HG03378 (cell line): ENCODE data around the gene SHISA2.
"Not testable (repeated sequence)": the region's sequence is repeated elsewhere in the genome, so short reads cannot be mapped to it uniquely, and the experiment has no call there.

Experiments used
- ATAC-seq: cut with Tn5 transposase; IDR thresholded peaks from one replicate; pipeline ENCODE4 v1.9.1; 2021; ENCODE audit warnings: mild to moderate bottlenecking, moderate library complexity; ENCODE audit not compliant: unreplicated experiment

Gene SHISA2

GRCh38 chr13:26051657-26052311, at the start of gene SHISA2:
Gene SHISA2, minus strand, starts transcription at chr13:26052016. Its CDS starts 1,041 bp downstream, at chr13:26050975.
- ATAC-seq: no peak

GRCh38 chr13:26095846-26096610, 44.2 kb upstream of the SHISA2 start:
- ATAC-seq: no peak

- ATAC-seq: no peak
Measured at GRCh38 chr13:26095338-26095737, 43.5 kb upstream of the SHISA2 start.

GRCh38 chr13:26076821-26077220, 25.0 kb upstream of the SHISA2 start:
- not testable (repeated sequence) for ATAC-seq

GRCh38 chr13:26075498-26075897, 23.7 kb upstream of the SHISA2 start:
- no peak for ATAC-seq

- ATAC-seq: no peak
Measured at GRCh38 chr13:26074706-26075105, 22.9 kb upstream of the SHISA2 start.

- not testable (repeated sequence) for ATAC-seq
Measured at GRCh38 chr13:26072335-26072734, 20.5 kb upstream of the SHISA2 start.

GRCh38 chr13:26071691-26072090, 19.9 kb upstream of the SHISA2 start:
- ATAC-seq: no peak

- not testable (repeated sequence) for ATAC-seq
Measured at GRCh38 chr13:26069642-26070041, 17.8 kb upstream of the SHISA2 start.

- ATAC-seq: not testable (repeated sequence)
Measured at GRCh38 chr13:26068372-26068771, 16.6 kb upstream of the SHISA2 start.

- ATAC-seq: no peak
Measured at GRCh38 chr13:26067601-26068000, 15.8 kb upstream of the SHISA2 start.

- not testable (repeated sequence) for ATAC-seq
Measured at GRCh38 chr13:26066492-26066891, 14.7 kb upstream of the SHISA2 start.

GRCh38 chr13:26062853-26063444, 11.1 kb upstream of the SHISA2 start:
- no peak for ATAC-seq

- ATAC-seq: no peak
Measured at GRCh38 chr13:26061947-26062346, 10.1 kb upstream of the SHISA2 start.

GRCh38 chr13:26061256-26061655, 9.4 kb upstream of the SHISA2 start:
- ATAC-seq: no peak

- no peak for ATAC-seq
Measured at GRCh38 chr13:26060357-26060756, 8.5 kb upstream of the SHISA2 start.

- ATAC-seq: no peak
Measured at GRCh38 chr13:26058704-26059103, 6.9 kb upstream of the SHISA2 start.

- no peak for ATAC-seq
Measured at GRCh38 chr13:26054896-26055295, 3.1 kb upstream of the SHISA2 start.

GRCh38 chr13:26053418-26053980, 1.7 kb upstream of the SHISA2 start:
- ATAC-seq: no peak

- no peak for ATAC-seq
Measured at GRCh38 chr13:26052337-26052736, 521 bp upstream of the SHISA2 start.

- ATAC-seq: no peak
Measured at GRCh38 chr13:26051231-26051656, 572 bp downstream of the SHISA2 start.
